ENCODE measurements around the gene SPATA7. TPM values are rescaled to one million over a fixed set of nuclear protein-coding genes. Genes with fewer than 3 reads are reported as not detected.

SPATA7 gene
- total and polyA plus RNA-seq, 4 donors = 2.9 to 5.0 (median 4.4) TPM

DNA sequence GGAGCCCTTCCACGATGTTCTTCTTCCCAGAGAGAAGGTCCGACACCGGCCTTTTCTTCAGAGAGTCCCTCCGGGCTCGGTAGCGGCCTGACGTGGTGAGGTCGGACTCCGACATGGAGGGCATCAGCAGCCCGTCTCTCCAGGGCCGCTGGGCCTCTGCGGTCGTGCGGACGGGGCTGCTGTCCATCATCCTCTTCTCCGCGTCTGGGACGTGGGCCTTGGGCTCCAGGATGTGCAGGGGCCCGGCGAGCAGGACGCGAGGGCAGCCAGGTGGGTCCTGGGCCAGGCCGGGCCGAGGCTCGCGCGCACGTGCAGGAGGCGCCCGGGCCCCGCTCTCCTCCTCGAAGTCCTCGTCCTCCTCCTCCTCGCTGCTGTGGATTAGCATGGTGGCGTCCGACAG lies 93.5 kb downstream of the SPATA7 start:
- Histone ChIP-seq H3K27me3 (ENCODE audit: control insufficient read depth in 4 of 4, insufficient read depth in 4 of 4, low read length in 3 of 4) (no peaks in the 10 kb centered on the region), H3K36me3 (ENCODE audit: control insufficient read depth in 4 of 4, insufficient read depth in 3 of 4, low read depth in 1 of 4, low read length in 3 of 4) (peaks cover 6 to 30% (median 15%) of the 10 kb centered on the region in 4 donors), H3K4me1 (ENCODE audit: control insufficient read depth in 4 of 4, insufficient read depth in 4 of 4, low read length in 3 of 4) (no peaks in the 10 kb centered on the region), H3K4me3 (ENCODE audit: low read depth in 1 of 3, low read length in 3 of 3) (no peak overlapping the region), H3K9ac (ENCODE audit: low read depth in 1 of 2, low read length in 2 of 2) (no peak overlapping the region), H3K9me3 (ENCODE audit: control insufficient read depth in 4 of 4, low read length in 3 of 4) (peaks cover 0 to 3% (median 0%) of the 10 kb centered on the region in 4 donors), H3K27ac (ENCODE audit: low read depth in 1 of 2, low read length in 2 of 2) (no peak overlapping the region)
- 98% methylated on average over 36 of the region's 36 CpGs for WGBS
- DNase-seq (ENCODE audit: low spot score) = no peak
- TF ChIP-seq YY1 (IDR thresholded peaks at IDR 0.05) (no peak), HNF4A (conservative IDR thresholded peaks at IDR 0.05) (no peak), FOXA1 (IDR thresholded peaks at IDR 0.05) (no peak), EGR1 (IDR thresholded peaks at IDR 0.05; ENCODE audit: low read depth in 2 of 2) (no peak), TAF1 (conservative IDR thresholded peaks at IDR 0.05) (no peak), NR2F2 (IDR thresholded peaks at IDR 0.05) (no peak), GABPA (IDR thresholded peaks at IDR 0.05 in 1 of 2, conservative IDR thresholded peaks at IDR 0.05 in 1 of 2) (no peak), RAD21 (IDR thresholded peaks at IDR 0.05) (no peak), SP1 (IDR thresholded peaks at IDR 0.05) (no peak), RXRA (IDR thresholded peaks at IDR 0.05) (no peak), HNF4G (IDR thresholded peaks at IDR 0.05) (no peak)
- TF ChIP-seq, protein P1, sequence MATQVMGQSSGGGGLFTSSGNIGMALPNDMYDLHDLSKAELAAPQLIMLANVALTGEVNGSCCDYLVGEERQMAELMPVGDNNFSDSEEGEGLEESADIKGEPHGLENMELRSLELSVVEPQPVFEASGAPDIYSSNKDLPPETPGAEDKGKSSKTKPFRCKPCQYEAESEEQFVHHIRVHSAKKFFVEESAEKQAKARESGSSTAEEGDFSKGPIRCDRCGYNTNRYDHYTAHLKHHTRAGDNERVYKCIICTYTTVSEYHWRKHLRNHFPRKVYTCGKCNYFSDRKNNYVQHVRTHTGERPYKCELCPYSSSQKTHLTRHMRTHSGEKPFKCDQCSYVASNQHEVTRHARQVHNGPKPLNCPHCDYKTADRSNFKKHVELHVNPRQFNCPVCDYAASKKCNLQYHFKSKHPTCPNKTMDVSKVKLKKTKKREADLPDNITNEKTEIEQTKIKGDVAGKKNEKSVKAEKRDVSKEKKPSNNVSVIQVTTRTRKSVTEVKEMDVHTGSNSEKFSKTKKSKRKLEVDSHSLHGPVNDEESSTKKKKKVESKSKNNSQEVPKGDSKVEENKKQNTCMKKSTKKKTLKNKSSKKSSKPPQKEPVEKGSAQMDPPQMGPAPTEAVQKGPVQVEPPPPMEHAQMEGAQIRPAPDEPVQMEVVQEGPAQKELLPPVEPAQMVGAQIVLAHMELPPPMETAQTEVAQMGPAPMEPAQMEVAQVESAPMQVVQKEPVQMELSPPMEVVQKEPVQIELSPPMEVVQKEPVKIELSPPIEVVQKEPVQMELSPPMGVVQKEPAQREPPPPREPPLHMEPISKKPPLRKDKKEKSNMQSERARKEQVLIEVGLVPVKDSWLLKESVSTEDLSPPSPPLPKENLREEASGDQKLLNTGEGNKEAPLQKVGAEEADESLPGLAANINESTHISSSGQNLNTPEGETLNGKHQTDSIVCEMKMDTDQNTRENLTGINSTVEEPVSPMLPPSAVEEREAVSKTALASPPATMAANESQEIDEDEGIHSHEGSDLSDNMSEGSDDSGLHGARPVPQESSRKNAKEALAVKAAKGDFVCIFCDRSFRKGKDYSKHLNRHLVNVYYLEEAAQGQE (IDR thresholded peaks at IDR 0.05) = no peak
- TF ChIP-seq, protein P2, sequence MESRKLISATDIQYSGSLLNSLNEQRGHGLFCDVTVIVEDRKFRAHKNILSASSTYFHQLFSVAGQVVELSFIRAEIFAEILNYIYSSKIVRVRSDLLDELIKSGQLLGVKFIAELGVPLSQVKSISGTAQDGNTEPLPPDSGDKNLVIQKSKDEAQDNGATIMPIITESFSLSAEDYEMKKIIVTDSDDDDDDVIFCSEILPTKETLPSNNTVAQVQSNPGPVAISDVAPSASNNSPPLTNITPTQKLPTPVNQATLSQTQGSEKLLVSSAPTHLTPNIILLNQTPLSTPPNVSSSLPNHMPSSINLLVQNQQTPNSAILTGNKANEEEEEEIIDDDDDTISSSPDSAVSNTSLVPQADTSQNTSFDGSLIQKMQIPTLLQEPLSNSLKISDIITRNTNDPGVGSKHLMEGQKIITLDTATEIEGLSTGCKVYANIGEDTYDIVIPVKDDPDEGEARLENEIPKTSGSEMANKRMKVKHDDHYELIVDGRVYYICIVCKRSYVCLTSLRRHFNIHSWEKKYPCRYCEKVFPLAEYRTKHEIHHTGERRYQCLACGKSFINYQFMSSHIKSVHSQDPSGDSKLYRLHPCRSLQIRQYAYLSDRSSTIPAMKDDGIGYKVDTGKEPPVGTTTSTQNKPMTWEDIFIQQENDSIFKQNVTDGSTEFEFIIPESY (IDR thresholded peaks at IDR 0.05) = no peak

DNA sequence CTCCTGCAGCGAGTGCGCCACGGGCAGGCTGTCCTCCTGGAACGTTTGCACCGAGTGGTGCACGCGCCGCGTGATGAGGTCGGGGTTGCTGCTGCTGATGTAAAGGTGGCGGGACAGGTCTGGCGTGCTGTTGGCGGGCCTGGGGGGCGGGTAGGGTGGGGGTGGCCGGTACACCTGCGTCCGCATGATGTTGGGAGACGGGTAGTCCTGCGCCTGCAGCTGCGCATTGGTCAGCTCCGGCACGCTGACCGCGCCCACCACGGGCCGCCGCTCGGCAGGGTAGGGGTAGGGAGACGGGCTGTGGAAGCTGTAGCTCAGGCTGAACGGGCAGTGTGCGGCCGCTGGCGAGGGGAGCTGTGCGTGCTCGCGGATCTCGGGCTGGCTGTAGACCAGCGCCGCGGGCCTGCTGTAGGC lies 94.1 kb downstream of the SPATA7 start:
- Histone ChIP-seq H3K9ac (ENCODE audit: low read depth in 1 of 2, low read length in 2 of 2) (no peak overlapping the region), H3K4me3 (ENCODE audit: low read depth in 1 of 3, low read length in 3 of 3) (no peak overlapping the region), H3K27ac (ENCODE audit: low read depth in 1 of 2, low read length in 2 of 2) (no peak overlapping the region), H3K4me1 (ENCODE audit: control insufficient read depth in 4 of 4, insufficient read depth in 4 of 4, low read length in 3 of 4) (no peaks in the 10 kb centered on the region), H3K9me3 (ENCODE audit: control insufficient read depth in 4 of 4, low read length in 3 of 4) (peaks cover 0 to 3% (median 0%) of the 10 kb centered on the region in 4 donors), H3K27me3 (ENCODE audit: control insufficient read depth in 4 of 4, insufficient read depth in 4 of 4, low read length in 3 of 4) (no peaks in the 10 kb centered on the region), H3K36me3 (ENCODE audit: control insufficient read depth in 4 of 4, insufficient read depth in 3 of 4, low read depth in 1 of 4, low read length in 3 of 4) (peaks cover 6 to 30% (median 15%) of the 10 kb centered on the region in 4 donors)
- WGBS = 94% methylated on average over 40 of the region's 40 CpGs
- DNase-seq (ENCODE audit: low spot score) = no peak
- TF ChIP-seq NR2F2 (IDR thresholded peaks at IDR 0.05) (no peak), JUND (IDR thresholded peaks at IDR 0.05) (no peak)
- TF ChIP-seq, protein P3, sequence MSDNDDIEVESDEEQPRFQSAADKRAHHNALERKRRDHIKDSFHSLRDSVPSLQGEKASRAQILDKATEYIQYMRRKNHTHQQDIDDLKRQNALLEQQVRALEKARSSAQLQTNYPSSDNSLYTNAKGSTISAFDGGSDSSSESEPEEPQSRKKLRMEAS (IDR thresholded peaks at IDR 0.05) = no peak
